Stimulated activated CD4-positive, alpha-beta T cell treated with anti-CD3 and anti-CD28 coated beads, Interleukin-1b, Interleukin-23, amount 100 ng/mL, for 24 hours (primary cell): Measurements from ENCODE around the gene GCH1.
"Not testable (repeated sequence)": the region's sequence is repeated elsewhere in the genome, so short reads cannot be mapped to it uniquely, and the experiment has no call there.

ENCODE experiments used
- DNase-seq, 4 experiments: peaks; one replicate each; pipeline ENCODE4 v3.0.0-alpha.2; 2020; ENCODE audit warnings: low read depth in 4 of 4, low spot score in 1 of 4

GCH1 gene

DNA sequence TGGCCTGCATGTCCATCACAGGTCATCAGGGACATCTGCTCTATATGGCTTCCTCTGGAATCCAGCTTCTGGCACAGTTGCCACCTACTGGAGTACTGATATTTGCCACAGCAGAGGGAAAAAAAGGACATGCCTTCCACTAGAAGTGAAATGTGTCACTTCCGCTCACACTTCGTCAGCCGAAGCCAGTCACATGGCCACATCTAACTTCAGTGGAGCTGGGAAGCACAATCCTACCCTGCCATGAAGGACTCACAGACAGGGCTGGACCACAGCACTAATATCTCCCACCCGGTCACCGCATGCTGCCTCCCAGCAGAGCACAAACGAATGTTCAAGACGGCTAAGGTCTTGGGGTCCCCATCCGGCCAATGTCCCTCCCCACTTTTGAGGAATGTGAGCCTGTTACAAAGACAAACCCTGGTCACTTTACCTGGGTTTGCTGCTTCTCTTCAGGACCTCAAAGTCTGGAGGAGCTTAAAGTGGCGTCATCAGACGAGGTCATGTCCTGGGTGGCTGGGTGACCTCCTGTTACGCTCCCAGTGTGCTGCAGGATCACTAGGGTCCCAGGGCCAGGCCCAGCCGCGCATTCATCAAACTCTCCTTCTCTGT is 98.6 kb downstream of the GCH1 start:
- DNase-seq: no peak

DNA sequence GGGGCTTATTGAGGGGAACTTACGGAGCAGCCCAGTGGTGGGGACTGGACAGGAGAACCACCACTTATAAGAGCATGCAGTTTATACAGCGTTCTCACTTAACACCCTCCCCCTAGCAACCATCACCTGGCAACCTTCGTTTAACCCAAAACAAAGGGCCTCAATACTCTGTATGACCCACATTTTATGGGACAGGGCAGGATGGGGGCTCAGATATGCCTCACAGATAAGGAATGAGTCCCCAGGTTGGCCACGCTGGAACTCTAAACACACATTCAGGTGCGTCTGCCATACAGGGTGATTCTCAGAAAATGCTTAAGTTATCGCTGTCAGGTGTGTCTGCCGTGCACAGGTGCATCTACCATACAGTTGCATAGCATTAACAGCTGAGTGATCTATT is 99.2 kb downstream of the GCH1 start:
- no peak for DNase-seq

DNA sequence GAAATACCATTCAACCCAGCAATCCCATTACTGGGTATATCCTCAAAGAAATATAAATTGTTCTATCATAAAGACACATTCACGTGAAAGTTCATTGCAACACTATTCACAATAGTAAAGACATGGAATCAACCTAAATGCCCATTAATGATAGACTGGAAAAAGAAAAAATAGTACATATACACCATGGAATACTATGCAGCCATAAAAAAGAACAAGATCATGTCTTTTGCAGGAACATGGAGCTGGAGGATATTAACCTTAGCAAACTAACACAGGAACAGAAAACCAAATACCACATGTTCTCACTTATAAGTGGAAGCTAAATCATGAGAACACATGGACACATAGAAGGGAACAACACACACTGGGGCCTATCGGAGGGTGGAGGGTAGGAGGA is 101.1 kb downstream of the GCH1 start:
- not testable (repeated sequence) for DNase-seq

DNA sequence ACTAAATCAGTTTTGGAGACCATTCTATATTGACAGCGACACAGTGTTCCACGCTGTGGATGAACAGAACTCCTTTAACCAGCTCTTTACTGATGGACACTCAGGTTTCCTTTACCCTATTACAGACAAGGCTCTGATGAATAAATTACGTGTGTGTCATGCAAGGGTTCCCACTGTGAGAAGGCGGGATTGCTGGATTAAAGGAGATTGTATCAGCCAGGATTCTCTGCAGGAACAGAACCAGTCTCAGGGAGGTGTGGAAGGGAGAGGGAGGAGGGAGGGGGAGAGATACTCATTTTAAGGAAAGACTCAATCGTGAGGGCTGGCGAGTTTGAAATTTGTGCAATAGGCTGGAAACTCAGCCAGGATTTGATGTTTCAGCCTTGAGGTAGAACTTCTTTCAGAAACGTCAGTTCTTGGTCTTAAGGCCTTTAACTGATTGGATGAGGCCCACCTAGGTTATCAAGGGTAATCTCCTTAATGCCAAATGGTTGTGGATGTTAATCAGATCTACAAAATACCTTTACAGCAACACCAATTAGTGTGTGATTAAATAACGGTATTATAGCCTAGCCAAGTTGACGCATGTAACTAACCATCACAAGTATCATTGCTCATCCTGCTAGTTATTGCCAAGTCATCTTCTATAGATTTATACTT is 104.0 kb downstream of the GCH1 start:
- DNase-seq: no peak

DNA sequence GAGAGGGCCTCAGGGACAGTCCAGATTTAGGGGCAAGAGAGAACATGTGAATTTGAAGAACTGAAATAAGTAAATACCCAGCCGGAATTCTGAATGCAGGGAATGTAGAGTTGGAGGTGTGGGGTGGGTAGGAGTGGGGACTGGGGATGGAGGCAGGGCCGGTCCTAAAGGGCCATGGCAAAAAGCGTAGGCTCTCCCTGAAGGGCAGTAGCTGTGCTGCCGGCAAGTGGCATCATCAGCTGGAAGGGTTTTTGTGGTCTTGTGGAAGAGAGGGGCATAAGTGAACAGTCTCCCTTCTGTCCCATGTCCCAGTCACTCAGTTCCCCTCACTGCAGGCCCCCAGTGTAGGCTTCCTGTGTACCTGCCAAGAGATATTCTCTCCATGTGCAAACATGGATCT is 104.6 kb downstream of the GCH1 start:
- no peak for DNase-seq

DNA sequence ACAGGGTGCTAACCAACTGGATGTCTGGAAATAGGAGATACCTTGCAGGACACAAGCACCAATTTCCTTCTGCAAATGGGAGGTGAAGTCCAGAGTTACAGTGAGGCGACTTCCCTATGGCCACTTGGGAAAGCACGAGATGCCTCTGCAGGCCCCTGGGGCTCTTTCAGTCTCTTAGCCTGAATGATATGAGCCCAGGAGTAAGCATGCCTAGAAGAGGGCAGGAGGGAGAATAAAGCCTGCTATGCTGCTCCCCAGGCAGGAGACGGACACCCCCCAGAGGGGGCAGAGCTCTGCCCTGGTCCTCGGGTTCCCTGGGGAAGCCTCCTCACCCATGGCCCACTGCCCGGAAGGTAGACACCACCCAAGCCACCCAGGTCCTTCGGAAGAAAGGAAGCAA is 105.1 kb downstream of the GCH1 start:
- no peak for DNase-seq

DNA sequence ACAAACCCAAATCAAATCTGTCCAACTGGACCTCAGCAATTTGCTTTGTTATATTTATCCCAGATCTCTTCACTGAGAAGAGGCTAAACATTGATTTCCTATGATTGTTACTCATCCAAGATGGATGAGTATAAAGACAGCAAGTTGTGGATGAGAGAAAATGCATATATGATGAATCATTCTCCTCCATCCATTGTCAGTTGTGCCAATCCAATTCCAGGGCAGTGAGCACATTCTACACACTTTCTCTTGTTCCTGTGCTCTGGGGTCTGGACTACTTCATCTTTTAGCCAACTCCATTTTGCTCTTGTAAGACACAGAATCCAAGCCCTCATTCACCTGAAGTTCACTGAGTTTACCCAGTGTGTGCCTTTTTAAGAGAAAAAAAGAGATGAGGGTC is 105.7 kb downstream of the GCH1 start:
- no peak for DNase-seq

DNA sequence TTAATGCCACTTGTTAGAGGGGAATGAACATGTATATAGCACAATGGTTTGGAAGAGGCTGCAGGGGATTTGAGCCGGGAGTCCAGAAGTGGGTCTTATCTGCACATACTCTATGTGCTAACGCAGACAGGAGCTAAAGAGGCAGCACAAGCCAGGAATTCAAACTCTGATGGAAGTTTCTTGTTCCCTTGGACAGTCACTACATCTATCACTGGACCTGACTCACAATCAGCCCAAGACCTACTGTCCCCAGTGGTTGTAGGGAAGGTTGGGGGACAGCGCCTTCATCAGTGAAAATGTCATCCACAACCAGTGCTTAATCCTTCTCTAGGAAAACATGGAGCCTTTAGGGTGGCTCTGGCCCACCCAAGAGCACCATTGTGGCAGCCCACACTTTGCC is 107.8 kb downstream of the GCH1 start:
- no peak for DNase-seq

DNA sequence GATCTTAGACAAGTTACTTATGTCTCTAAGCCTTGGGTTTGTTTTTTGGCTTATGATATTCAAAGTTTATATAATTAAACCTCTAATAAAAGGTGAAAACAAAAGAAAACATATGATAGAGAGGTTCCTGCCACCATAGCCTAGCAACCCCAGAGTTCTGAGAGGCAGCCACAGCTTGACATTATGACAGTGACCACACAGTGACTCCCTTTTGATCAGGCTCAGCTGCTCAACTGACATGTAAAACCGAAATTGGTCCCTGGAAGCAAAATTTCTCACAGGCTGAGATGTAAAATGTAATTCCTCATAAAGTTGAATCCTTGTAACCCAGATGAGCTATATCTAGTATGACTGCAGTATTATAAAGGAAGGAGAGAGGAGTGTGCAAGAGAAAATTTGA is 108.5 kb downstream of the GCH1 start:
- no peak for DNase-seq

DNA sequence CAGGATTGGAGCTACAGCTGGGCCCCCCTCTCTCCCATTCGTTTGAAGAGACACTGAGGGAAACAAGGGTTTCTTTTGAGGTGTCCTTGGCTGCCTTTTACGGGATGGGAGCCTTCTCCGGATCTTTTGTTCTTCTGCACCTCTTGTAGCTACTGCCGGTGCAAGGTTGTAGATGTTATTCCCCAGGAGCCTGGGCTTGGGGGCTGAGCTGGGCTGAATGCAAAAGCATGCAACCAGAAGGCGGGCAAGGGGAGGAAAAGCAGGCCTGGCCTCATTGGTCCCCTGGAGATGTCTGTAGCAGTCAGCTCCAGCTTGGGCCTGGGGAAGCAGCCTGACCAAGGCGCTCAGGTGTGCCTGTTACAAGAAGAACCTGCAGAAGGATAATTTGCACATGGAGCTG is 110.3 kb downstream of the GCH1 start:
- DNase-seq: no peak
